Neural progenitor cell (in vitro differentiated cells): ENCODE measurements around the gene ADK.

Experiments
- CTCF ChIP-seq: fragments of 200-600 bp; sonication (generic); IDR thresholded peaks from 2 replicates; pipeline ENCODE4 v1.5.1; 2017; ENCODE audit warnings: antibody characterized with exemption, mild to moderate bottlenecking
- EZH2 ChIP-seq: fragments of 200-600 bp; sonication (generic); IDR thresholded peaks from 2 replicates; pipeline ENCODE4 v1.6.1; 2017; ENCODE audit warnings: antibody characterized with exemption, mild to moderate bottlenecking, moderate library complexity
- EZH2phosphoT487 ChIP-seq: fragments of 200-600 bp; sonication (generic); IDR thresholded peaks from 2 replicates; pipeline ENCODE4 v1.6.1; 2017; ENCODE audit warnings: antibody characterized with exemption

GRCh38 chr10:74328388-74328787 lies 177.4 kb downstream of the ADK start:
- TF ChIP-seq CTCF (no peak), EZH2 (no peak), EZH2phosphoT487 (no peak)
